Natural killer cell (primary cell): ENCODE measurements around the gene LEF1. TPM values are rescaled to one million over a fixed set of nuclear protein-coding genes. Genes with fewer than 3 reads are reported as not detected.

ENCODE experiments used
- ATAC-seq, 3 donors: fragments of 150-1000 bp in 2 of 3; fragments of 200-7000 bp in 1 of 3; cut with Tn5 transposase; 1 replicate in 1 of 3; 2 replicates in 2 of 3; pipeline ENCODE4 v1.10.0; 2021; ENCODE audit warnings: mild to moderate bottlenecking in 2 of 3, moderate library complexity in 2 of 3
- DNase-seq, 2 donors: peaks; one replicate each; pipeline versions ENCODE4 v3.0.0 to v3.0.0-alpha.2; 2013 to 2021; ENCODE audit warnings: mixed read lengths in 1 of 2
- H3K27ac ChIP-seq: one replicate; pipeline ENCODE4 v1.5.1; 2013; ENCODE audit warnings: mild to moderate bottlenecking, low read length
- H3K27me3 ChIP-seq: one replicate; pipeline ENCODE4 v1.6.1; 2013; ENCODE audit warnings: low read length; ENCODE audit not compliant: control insufficient read depth, insufficient read depth
- H3K36me3 ChIP-seq: one replicate; pipeline ENCODE4 v1.6.1; 2013; ENCODE audit warnings: low read length; ENCODE audit not compliant: control insufficient read depth, insufficient read depth
- H3K4me1 ChIP-seq: one replicate; pipeline ENCODE4 v1.6.1; 2013; ENCODE audit warnings: low read length; ENCODE audit not compliant: control insufficient read depth, insufficient read depth
- H3K4me3 ChIP-seq: one replicate; pipeline ENCODE4 v1.5.1; 2013; ENCODE audit warnings: low read length
- H3K9me3 ChIP-seq: one replicate; pipeline ENCODE4 v1.6.1; 2013; ENCODE audit warnings: low read length; ENCODE audit not compliant: control insufficient read depth, insufficient read depth
- H3K27ac Mint-ChIP-seq, 2 donors: one replicate each; pipeline ENCODE4 v1.8.0; 2022; ENCODE audit warnings: mild to moderate bottlenecking in 2 of 2, mixed read lengths in 2 of 2, moderate library complexity in 1 of 2
- H3K27me3 Mint-ChIP-seq, 2 donors: one replicate each; pipeline ENCODE4 v1.8.0; 2022; ENCODE audit warnings: low read depth in 2 of 2, mixed read lengths in 2 of 2
- H3K36me3 Mint-ChIP-seq: one replicate; pipeline ENCODE4 v1.8.0; 2022; ENCODE audit warnings: mixed read lengths
- H3K4me1 Mint-ChIP-seq, 2 donors: one replicate each; pipeline ENCODE4 v1.8.0; 2022; ENCODE audit warnings: mixed read lengths in 2 of 2
- H3K4me3 Mint-ChIP-seq: one replicate; pipeline ENCODE4 v1.8.0; 2022; ENCODE audit warnings: mild to moderate bottlenecking, moderate library complexity, mixed read lengths
- H3K9me3 Mint-ChIP-seq, 2 donors: one replicate each; pipeline ENCODE4 v1.8.0; 2022; ENCODE audit warnings: mixed read lengths in 2 of 2
- WGBS: methylation state at CpG from one replicate; pipeline ENCODE4 v1.1.7; 2013; ENCODE audit warnings: missing lambda C conversion rate; ENCODE audit not compliant: insufficient coverage; 5-methylcytosine and 5-hydroxymethylcytosine counted together
- intact Hi-C: fragments of 100-400 bp; cut with micrococcal nuclease; formaldehyde crosslinking; loops from one replicate; pipeline ENCODE4 v1.14.2; 2022
- total RNA-seq, 4 donors: library from RNA; stranded (reverse); fragments of 120-200 nt in 1 of 4; gene quantifications; one replicate each; pipeline versions ENCODE4 v1.2.3 to v1.2.4, GENCODE V29; 2013 to 2022
- TF ChIP-seq, protein P1 (sequence below): fragments of 200-600 bp; IDR thresholded peaks from one replicate; pipeline ENCODE4 v1.8.0; 2022; ENCODE audit warnings: antibody characterized with exemption

The LEF1 gene
- total RNA-seq, 3 donors from 2014 or later (not counting 1 experiment from before 2014, with no cell fraction given): 18.7 to 39.8 (median 24.5) TPM

DNA sequence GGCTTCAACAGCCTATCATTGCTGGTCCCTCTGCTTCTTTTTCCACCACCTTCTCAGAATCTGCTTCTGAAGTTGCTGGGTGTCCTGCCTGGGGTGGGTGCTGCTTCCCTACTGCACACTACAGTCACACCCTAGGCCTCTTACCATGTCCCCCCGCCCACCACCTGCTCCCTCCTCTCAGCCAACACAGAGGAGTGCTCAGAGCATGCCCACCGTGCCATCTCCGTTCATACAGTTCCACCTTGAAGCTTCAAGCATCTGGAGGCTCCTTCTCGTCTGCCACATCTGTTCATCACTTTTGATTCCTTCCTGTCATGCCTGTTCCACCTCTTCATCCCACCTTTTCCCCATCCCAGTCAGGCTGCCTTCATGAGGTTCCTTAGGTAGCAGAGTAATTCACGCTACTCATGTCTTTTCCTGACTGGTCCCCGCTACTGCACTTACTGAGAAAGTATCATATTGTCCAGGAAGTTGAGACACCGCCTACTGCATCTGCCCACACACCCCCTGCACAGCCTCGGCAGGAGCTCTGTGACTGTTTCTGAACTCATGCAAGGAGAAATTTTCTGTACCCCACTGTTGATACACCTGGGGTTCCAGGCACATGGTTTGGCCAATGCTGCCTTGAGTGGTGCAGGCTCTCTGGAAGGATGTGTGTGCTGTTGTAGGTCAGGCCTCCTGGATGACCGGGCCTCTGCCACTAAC lies 139.6 kb downstream of the LEF1 start:
- Mint-ChIP-seq H3K4me1 (peaks cover 0 to 16% of the 10 kb centered on the region in 2 donors), H3K27me3 (no peaks in the 10 kb centered on the region), H3K27ac (no peak overlapping the region), H3K4me3 (no peak overlapping the region), H3K36me3 (peaks cover 3% of the 10 kb centered on the region), H3K9me3 (no peaks in the 10 kb centered on the region)
- Histone ChIP-seq H3K27me3 (no peaks in the 10 kb centered on the region), H3K36me3 (peaks cover 25% of the 10 kb centered on the region), H3K4me1 (peaks cover 7% of the 10 kb centered on the region), H3K9me3 (no peaks in the 10 kb centered on the region), H3K27ac (no peak overlapping the region), H3K4me3 (no peak overlapping the region)
- ATAC-seq: no peak
- peak in 1 of 2 donors; percentile 58 for DNase-seq
- 75% methylated on average over 9 of the region's 9 CpGs for WGBS
- intact Hi-C loops: no loop called here
- TF ChIP-seq, protein P1, sequence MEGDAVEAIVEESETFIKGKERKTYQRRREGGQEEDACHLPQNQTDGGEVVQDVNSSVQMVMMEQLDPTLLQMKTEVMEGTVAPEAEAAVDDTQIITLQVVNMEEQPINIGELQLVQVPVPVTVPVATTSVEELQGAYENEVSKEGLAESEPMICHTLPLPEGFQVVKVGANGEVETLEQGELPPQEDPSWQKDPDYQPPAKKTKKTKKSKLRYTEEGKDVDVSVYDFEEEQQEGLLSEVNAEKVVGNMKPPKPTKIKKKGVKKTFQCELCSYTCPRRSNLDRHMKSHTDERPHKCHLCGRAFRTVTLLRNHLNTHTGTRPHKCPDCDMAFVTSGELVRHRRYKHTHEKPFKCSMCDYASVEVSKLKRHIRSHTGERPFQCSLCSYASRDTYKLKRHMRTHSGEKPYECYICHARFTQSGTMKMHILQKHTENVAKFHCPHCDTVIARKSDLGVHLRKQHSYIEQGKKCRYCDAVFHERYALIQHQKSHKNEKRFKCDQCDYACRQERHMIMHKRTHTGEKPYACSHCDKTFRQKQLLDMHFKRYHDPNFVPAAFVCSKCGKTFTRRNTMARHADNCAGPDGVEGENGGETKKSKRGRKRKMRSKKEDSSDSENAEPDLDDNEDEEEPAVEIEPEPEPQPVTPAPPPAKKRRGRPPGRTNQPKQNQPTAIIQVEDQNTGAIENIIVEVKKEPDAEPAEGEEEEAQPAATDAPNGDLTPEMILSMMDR: no peak

DNA sequence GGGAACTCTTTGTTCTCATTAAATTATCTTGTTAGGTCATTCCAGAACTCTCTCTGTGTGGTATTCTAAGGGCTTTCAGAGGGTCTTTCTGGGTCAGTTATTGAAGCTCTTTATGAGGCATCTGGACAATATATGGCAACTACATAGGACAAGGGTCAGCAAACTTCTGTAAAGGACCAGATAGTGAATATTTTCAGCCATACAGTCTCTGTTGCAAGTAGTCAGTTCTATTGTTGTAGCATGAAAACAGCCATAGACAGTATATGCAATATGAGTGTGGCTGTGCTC lies 143.9 kb downstream of the LEF1 start:
- ATAC-seq (no peak), DNase-seq (no peak)
- H3K27ac ChIP-seq: no peak overlapping the region
- no peaks in the 10 kb centered on the region for H3K9me3 ChIP-seq
- intact Hi-C loops: no loop called here
- no peaks in the 10 kb centered on the region for H3K9me3 Mint-ChIP-seq
- no peak overlapping the region for H3K4me3 Mint-ChIP-seq
- H3K4me1 ChIP-seq: peaks cover under 1% of the 10 kb centered on the region
- peaks cover 8% of the 10 kb centered on the region for H3K36me3 Mint-ChIP-seq
- peaks cover 35% of the 10 kb centered on the region for H3K36me3 ChIP-seq
- TF ChIP-seq, protein P1: no peak
- H3K4me1 Mint-ChIP-seq: peaks cover 0 to 9% of the 10 kb centered on the region in 2 donors
- no peaks in the 10 kb centered on the region for H3K27me3 ChIP-seq
- no peaks in the 10 kb centered on the region for H3K27me3 Mint-ChIP-seq
- no peak overlapping the region for H3K27ac Mint-ChIP-seq
- H3K4me3 ChIP-seq: no peak overlapping the region

DNA sequence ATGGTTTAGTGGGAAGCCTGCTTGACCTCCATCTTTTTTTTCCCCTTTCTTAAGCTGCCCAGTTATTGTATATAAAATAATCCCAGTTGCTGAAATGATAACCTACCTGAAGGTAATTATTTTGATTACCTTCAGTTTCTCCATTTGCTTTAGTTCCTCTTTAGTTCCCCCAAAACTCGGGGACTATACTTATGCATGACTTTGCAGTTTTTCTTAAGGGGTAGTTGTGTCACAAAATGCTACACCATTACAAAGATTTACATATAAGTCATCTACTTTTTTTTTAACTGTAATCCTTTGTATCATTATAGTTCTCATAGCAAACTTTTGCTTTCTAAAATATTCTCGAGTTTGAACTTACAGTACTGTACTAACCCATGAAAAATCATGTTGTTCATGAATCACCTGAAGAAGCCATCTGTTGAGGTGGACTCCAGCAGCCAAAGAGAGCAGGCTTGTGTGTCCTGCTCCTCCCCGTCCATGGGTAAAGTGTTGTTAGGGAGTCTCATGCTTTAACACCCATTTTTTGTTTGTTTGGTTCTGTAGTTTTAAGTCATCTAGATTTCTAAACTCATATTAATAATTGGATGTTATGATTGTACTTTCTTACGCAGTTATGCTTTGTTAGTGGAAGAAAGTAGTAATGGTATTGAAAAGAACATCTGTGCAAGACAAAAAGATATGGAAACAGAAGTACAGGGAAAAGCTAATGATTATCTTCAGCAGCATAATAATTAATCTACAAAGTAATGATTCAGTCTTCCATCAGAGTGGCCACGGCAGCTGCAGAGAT lies 144.5 kb downstream of the LEF1 start:
- peaks cover 0 to 4% of the 10 kb centered on the region in 2 donors for H3K4me1 Mint-ChIP-seq
- no peaks in the 10 kb centered on the region for H3K4me1 ChIP-seq
- no peaks in the 10 kb centered on the region for H3K27me3 Mint-ChIP-seq
- ATAC-seq (no peak), DNase-seq (no peak)
- WGBS: 94% methylated on average over 3 of the region's 5 CpGs
- TF ChIP-seq, protein P1: no peak
- no peaks in the 10 kb centered on the region for H3K27me3 ChIP-seq
- H3K9me3 Mint-ChIP-seq: no peaks in the 10 kb centered on the region
- peaks cover 41% of the 10 kb centered on the region for H3K36me3 ChIP-seq
- no peak overlapping the region for H3K27ac Mint-ChIP-seq
- no peaks in the 10 kb centered on the region for H3K9me3 ChIP-seq
- H3K36me3 Mint-ChIP-seq: peaks cover 8% of the 10 kb centered on the region
- H3K27ac ChIP-seq: no peak overlapping the region
- no peak overlapping the region for H3K4me3 Mint-ChIP-seq
- intact Hi-C loops: no loop called here
- no peak overlapping the region for H3K4me3 ChIP-seq
